ENCODE measurements around the gene TBXT.
"Not testable (repeated sequence)": the region's sequence is repeated elsewhere in the genome, so short reads cannot be mapped to it uniquely, and the experiment has no call there.

The TBXT gene

DNA sequence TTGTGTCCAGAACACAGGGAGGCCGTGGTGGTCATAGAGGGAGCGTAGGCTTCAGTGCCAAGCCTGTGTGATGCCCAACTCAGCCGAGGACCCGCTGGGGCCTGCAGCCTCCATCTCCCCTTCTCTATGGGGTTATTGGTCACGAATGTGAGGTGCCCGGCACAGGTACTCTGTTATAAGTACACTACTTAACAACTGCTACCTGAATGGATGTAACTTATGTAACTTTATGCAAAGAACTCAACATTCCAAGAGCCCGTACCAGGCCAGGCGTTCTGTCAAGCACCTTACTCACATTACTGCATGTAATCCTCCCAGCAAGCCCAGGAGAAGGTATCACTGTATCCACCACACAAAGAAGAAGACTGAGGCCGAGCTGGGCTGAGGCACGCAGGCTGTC lies 24.5 kb upstream of the TBXT start:
- FAIRE-seq (no peak), DNase-seq (ENCODE audit: insufficient read length, low spot score) (no peak)
- TF ChIP-seq, protein P1, sequence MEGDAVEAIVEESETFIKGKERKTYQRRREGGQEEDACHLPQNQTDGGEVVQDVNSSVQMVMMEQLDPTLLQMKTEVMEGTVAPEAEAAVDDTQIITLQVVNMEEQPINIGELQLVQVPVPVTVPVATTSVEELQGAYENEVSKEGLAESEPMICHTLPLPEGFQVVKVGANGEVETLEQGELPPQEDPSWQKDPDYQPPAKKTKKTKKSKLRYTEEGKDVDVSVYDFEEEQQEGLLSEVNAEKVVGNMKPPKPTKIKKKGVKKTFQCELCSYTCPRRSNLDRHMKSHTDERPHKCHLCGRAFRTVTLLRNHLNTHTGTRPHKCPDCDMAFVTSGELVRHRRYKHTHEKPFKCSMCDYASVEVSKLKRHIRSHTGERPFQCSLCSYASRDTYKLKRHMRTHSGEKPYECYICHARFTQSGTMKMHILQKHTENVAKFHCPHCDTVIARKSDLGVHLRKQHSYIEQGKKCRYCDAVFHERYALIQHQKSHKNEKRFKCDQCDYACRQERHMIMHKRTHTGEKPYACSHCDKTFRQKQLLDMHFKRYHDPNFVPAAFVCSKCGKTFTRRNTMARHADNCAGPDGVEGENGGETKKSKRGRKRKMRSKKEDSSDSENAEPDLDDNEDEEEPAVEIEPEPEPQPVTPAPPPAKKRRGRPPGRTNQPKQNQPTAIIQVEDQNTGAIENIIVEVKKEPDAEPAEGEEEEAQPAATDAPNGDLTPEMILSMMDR (IDR thresholded peaks at IDR 0.05; ENCODE audit: insufficient read depth, missing control alignments), result no peak

DNA sequence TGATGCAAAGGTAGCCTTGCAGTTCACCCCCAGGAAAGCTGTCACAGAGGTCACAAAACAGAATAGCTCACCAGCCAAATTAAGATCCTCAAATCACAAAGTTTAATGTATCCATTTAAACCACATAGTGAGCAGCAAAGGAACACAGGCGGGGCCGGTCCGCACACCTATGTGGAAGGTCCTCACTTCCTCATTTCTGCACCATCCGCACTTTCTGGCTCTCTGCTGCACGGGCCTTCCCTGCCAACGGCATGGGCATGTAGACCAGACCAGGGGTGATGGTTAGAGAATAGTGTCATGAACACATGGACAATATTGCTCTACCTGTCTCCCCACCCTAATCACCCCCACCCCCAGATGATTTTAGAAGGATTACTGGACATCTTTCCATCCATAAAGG lies 12.1 kb upstream of the TBXT start:
- no peak for FAIRE-seq

DNA sequence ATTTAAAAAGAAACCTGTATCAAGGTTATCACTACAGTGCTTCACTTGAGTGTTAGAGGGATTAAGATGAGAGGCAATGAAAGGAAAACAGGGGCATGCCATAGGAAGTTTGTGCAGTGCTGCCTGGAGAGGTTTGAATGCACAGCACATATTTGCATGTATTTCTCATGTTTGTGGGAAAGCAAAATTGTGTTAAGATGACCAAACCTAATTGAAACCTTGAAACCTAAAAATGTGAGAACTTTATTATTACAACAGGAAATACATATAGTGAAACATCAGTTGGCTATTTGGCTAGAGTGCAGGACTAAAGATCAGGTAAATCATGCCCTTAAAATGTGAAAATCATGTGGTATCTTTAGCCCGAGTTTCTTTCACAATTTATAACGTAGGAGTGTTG lies 8.5 kb upstream of the TBXT start:
- DNase-seq (ENCODE audit: insufficient read length, low spot score), result no peak
- FAIRE-seq, result no peak
- TF ChIP-seq, protein P1 (IDR thresholded peaks at IDR 0.05; ENCODE audit: insufficient read depth, missing control alignments), result no peak

More for the DNA sequence above, 12.1 kb upstream of the TBXT start:
- DNase-seq (ENCODE audit: insufficient read length, low spot score), result no peak
- TF ChIP-seq, protein P1 (IDR thresholded peaks at IDR 0.05; ENCODE audit: insufficient read depth, missing control alignments), result no peak

DNA sequence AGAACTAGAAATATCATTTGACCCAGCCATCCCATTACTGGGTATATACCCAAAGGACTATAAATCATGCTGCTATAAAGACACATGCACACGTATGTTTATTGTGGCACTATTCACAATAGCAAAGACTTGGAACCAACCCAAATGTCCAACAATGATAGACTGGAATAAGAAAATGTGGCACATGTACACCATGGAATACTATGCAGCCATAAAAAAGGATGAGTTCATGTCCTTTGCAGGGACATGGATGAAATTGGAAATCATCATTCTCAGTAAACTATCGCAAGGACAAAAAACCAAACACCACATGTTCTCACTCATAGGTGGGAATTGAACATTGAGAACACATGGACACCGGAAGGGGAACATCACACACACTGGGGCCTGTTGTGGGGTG lies 7.4 kb upstream of the TBXT start:
- not testable (repeated sequence) for DNase-seq (ENCODE audit: insufficient read length, low spot score); FAIRE-seq

DNA sequence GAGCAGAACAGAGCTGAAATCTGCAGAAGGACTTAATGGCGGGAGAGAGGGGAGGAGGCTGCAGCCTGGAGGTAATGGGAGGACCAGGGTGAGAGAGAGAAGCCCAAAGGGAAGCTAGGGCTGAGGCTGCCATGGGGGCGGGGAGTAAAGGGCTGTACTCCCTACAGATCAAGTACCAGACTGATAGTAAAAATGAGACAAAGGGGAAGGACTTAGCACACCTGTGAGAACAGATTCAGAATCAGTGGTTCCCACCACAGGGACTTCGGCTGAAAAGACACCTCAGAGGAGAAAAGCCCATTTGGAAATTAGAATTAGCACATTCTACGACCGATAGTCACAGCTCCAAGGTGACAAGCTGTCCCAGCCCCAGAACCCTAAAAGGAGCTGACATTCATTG lies 6.4 kb upstream of the TBXT start:
- FAIRE-seq (no peak), DNase-seq (ENCODE audit: insufficient read length, low spot score) (no peak)

DNA sequence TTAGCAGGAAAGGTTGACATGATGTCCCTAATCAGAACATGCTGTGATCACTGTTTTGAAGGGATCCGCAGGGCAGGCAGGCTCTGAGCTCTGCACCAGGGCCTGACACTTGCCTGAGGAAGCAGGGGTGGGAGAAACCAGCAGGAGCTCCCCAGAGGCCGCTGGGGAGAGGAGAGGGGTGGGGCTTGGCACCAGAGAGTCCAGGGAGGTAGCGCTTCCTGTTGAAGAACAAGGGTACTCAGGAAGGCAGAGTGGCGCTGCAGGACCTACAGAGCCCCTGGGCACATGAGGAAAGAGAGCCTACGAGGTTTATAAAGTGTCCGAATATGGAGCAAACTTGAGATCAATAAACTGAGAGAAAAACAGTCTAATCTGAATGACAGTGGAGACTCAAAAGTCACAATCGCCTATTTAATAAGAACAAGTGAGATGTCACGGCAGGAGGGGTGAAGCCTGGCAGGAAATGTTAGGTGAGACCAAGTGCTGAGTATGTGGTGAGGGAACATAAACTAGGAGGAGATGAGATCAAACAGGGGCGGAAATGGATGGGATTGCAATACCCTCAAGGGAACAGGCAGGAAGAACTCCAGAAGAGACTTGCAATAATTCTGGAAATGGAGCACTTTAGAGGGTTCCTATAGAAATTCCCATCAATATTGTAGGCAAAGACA lies 5.8 kb upstream of the TBXT start:
- DNase-seq (ENCODE audit: insufficient read length, low spot score), result no peak
- no peak for FAIRE-seq
- TF ChIP-seq, protein P1 (IDR thresholded peaks at IDR 0.05; ENCODE audit: insufficient read depth, missing control alignments), result no peak

More for the DNA sequence above, 6.4 kb upstream of the TBXT start:
- TF ChIP-seq, protein P1 (IDR thresholded peaks at IDR 0.05; ENCODE audit: insufficient read depth, missing control alignments), result no peak

DNA sequence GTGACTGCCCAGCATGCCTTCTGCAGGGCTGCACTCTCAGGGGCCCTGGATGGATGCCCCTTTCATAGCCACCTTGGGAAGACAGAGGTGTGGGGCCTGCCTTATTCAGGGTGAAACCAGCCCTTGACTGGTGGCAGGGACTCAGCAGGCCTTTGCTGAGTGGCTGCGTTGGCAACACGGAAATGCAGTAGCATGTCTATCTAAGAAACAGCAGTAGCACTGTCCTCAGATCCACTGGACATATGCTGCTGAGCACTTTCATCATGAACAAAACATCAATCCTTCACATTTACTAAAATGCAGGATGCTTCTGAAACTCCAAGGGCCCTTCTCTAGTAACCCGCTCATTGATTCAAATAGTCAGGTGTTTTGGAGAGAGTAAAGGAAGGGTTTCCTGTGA lies 4.9 kb upstream of the TBXT start:
- DNase-seq (ENCODE audit: insufficient read length, low spot score) (no peak), FAIRE-seq (no peak)
- TF ChIP-seq, protein P1 (IDR thresholded peaks at IDR 0.05; ENCODE audit: insufficient read depth, missing control alignments), result no peak

All from D721Med (cell line).